HG03159 (cell line): ENCODE results near the gene ELAPOR2.
"Not testable (repeated sequence)": the region's sequence is repeated elsewhere in the genome, so short reads cannot be mapped to it uniquely, and the experiment has no call there.

Source experiments
- ATAC-seq: cut with Tn5 transposase; IDR thresholded peaks from one replicate; pipeline ENCODE4 v1.9.1; 2021; ENCODE audit warnings: mild to moderate bottlenecking, moderate library complexity; ENCODE audit not compliant: unreplicated experiment

The ELAPOR2 gene, protein sequence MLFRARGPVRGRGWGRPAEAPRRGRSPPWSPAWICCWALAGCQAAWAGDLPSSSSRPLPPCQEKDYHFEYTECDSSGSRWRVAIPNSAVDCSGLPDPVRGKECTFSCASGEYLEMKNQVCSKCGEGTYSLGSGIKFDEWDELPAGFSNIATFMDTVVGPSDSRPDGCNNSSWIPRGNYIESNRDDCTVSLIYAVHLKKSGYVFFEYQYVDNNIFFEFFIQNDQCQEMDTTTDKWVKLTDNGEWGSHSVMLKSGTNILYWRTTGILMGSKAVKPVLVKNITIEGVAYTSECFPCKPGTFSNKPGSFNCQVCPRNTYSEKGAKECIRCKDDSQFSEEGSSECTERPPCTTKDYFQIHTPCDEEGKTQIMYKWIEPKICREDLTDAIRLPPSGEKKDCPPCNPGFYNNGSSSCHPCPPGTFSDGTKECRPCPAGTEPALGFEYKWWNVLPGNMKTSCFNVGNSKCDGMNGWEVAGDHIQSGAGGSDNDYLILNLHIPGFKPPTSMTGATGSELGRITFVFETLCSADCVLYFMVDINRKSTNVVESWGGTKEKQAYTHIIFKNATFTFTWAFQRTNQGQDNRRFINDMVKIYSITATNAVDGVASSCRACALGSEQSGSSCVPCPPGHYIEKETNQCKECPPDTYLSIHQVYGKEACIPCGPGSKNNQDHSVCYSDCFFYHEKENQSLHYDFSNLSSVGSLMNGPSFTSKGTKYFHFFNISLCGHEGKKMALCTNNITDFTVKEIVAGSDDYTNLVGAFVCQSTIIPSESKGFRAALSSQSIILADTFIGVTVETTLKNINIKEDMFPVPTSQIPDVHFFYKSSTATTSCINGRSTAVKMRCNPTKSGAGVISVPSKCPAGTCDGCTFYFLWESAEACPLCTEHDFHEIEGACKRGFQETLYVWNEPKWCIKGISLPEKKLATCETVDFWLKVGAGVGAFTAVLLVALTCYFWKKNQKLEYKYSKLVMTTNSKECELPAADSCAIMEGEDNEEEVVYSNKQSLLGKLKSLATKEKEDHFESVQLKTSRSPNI

DNA sequence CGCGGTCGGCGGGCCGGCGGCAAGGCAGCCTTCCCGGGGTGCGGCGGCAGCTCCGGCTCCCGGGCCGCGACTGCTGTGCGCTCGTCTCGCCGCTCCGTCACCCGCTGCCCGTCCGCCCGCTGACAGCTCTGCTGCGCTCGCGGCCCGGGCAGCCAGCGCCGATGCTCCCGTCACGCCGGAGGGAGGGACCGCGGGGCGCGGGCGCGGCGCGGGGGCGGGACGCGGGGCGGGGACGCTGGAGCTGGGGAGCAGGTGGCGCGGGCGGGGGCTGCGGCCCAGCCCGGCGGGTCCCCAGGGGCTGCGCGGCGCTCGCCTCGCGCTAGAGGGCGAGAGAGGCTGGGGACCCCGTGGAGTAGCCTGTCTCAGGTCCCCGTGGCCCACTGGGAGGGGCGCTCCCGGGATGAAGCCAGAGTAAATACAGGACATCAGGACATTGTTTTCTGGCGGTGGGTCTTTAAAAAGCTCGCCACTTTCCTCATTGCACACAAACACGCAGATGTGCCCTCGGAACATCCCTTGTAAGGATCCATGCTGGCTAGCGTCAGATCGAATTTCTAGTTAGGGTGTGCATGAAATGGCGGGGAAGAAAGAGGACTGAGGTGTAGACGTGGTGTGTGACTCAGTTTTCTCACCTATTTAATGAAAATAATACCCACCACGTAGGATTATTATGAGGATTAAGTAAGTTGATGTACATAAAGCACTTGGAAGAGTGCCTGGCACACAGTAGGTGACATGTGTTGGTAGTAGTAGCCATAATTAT, at the start of gene ELAPOR2:
TSS of gene ELAPOR2 (minus strand) at position 130 of the 763 bp plus-strand sequence. CDS start 141 bp downstream, outside the sequence.
- ATAC-seq = peak; percentile 94

DNA sequence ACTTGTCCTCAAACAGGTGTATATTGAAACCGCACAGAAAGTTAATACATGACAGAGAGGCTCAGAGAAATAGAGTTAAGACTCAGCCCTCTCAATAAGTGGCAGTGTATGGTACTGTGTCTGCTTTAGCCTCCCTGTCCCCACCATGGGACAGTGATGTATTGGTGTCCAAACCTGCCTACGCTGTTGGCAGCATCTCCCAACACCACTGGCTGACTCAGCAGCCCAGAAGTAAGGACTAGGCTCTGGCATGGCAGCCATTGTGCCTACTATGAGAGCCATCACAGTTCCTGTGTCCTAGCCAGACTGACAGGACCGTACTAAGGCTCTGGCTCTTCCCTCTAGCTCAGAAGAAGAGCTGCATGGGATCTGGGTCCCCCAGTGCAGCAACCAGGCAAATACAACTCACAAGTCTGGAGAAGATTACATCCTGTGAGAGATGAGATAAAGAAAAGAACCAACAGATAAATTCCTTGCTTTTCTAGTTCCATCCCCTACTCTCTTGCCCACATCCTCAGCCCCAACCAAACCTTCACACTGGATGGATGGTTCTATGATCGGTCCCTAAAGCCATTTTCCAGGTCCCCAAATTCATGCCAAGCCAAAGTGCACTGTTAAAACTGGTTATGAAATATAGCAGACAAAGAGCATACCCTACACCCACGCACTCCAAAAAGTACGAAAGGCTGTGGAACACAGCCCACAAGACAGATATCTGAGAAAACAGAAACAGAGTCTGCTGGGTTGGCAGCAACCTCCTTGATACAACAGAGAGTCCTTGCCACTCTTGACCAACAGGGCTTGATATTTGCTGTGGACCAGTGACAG, 48.7 kb upstream of the ELAPOR2 start:
- no peak for ATAC-seq

DNA sequence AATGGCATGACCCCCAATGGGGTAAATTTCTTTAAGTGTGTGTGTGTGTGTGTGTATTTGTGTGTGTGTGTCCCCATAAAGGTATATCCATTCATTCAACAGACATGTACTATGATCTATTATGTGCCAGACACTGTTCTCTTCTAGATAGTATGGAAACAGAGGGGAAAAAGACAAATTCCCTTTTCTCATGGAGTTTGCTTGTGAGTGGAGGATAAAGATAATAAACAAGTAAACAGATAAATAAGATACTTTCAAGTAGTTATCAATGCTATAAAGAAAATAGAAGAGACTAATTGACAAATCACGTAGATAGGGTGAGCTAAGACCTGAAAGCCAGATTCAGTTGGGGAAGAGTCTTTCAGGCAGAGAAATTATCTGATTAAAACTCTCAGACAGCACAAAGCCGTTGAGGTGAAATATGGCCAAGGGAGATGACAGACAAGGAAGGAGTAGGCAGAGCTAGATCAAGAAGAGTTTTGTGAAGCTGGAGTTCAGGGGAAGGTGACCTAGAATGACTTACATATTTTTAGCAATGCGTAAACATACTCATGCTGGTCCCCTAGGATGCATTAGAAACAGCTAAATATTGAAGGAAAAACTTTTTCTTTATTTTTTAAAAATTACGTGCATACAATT, 47.6 kb upstream of the ELAPOR2 start:
- ATAC-seq = no peak

DNA sequence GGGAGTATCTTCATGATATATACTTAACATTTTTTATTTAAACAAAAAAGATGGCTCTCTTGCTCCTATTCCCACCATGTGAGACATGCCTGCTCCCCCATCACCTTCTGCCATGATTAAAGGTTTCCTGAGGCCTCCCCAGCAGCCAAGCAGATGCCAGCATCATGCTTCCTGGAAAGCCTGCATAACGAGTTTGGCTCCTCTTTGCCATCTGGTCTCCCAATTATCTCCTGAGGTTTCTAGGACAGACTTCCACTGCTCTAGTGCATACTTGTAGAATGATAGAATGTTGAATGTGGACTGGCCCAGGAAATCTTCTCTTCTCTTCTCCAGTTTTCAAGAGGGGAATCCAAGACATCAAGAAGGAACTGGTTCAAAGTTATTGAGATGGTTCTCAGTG, 45.9 kb upstream of the ELAPOR2 start:
- ATAC-seq = no peak

DNA sequence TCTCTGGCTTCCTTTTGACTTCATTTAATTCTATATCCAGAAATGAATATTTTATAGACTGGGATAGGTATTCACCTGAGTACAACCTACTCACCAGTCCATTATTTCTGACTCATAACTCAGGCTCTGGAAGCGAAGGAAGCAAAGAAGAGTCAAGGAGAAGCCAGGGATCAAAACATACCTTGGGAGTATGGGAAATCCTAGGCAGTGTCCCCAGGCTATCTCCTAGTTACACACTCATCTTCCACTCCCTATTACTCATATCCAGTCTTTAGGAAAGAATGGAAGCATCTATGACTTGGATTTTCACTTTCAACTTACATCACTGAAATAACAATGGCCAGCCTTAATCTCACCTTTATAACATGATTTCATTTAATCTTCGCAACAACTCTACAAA, 40.9 kb upstream of the ELAPOR2 start:
- no peak for ATAC-seq

DNA sequence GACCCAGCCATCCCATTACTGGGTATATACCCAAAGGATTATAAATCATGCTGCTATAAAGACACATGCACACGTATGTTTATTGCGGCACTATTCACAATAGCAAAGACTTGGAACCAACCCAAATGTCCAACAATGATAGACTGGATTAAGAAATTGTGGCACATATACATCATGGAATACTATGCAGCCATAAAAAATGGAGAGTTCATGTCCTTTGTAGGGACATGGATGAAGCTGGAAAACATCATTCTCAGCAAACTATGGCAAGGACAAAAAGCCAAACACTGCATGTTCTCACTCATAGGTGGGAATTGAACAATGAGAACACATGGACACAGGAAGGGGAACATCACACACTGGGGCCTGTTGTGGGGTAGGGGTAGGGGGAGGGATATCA, 37.9 kb upstream of the ELAPOR2 start:
- not testable (repeated sequence) for ATAC-seq

DNA sequence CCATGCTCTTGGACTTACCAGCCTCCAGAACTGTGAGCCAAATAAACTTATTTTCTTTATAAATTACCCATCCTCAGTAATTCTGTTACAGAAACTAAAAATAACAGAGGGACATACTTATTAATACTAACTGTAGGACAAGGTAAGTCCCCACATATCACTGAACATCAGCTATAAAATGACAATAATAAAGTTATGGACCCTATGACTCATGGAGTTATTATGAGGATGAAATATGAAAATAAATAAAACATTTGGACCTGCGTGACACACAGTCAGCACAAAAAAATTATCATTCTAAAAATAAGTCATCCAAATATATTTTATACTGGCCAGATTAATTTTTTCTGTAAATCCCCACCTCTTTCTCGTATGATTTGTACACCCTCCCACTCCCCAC, 34.9 kb upstream of the ELAPOR2 start:
- no peak for ATAC-seq

DNA sequence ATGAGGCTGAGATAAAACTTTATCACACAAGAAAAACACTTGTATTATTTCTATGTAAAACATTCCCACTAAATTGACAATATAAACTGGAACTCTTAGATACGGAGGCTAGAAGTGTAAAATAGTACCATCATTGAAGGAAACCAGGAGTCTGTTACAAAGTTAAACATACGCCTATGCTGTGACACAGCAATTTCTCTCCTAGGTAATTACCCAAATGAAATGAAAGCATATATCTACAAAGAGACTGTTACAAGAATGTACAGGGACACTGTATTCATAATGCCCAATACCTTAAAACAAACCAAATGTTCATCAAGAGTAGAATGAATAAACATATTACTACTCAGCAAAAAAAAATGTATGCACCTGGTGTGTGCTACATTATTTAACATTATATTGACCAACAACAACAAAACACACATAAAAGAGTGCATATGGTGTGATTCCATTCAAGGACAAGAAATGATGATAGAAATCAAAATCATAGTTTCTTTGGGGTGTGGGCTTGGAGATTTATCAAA, 33.2 kb upstream of the ELAPOR2 start:
- ATAC-seq = no peak

DNA sequence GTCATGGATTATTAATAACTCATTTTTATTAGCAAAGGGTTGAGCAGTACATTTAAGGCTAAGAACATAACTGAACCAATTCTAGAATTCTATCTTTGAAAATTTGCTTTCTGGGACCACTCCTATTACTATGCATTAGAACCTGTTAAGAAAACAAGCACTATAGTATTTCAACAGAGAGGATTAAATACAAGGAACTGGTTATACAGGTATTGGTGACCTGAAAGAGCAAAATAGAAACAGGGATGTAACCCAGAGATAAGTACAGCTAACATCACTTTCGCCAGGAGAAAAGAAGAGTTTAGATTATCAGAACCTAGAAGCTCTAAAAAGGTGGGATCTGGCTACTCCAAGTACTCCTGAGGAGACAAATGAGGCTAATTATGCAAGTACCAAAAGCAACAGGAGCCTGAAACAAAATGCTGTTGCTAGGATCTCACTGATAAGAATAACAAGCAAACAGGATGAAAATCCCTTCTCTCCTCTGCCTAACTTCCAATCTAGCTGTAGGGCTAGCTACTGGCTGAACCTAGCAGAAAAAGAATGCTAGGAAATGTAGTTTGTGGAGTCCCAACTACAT, 32.1 kb upstream of the ELAPOR2 start:
- no peak for ATAC-seq

DNA sequence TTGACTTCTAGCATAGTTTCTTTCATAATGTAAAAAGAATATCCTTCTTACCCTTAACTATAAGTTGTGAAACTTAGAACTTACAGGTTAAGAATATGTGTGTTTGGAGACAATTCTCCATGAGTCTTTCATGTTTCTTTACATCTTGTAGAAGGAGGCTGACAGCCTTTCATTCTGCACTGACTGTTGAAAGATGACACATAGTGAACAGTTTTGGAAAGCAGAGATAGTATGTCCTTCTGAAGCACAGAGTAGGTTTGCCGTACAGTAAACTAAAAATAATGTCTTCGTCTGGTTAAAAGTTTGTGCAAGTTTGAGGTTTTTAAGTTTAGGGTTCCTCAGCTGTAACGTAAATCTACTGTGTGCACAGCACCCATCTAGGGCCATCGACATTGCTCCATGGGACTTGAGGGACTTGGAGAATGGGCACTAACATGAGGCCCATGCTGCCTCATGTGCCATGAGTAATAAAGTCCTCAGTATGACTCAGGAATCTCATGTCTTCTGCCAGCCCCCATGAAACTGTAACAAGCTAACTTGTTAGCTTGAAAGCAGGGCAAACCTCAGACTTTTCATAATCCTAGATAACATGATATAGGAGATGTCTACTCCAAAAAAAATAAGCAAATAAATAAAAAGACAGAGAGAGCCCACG, 24.5 kb upstream of the ELAPOR2 start:
- no peak for ATAC-seq

DNA sequence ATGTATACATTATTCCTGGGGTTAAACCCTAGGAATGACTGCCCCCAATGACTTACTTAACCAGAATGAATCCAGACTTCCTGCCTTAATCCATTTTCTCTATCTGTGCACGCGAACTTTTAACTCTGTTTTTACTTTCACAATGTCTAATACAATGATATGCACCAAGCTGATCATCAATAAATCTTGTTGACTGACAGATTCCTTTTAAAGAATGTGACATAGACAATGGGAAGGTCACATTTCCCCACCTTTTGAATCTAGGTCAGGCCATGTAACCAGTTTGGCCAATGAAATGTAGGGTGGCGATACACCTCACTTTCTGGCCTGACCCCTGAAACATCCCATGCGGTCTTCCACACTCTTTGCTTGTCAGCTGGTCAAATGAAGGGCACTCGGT, 23.2 kb upstream of the ELAPOR2 start:
- ATAC-seq = no peak

DNA sequence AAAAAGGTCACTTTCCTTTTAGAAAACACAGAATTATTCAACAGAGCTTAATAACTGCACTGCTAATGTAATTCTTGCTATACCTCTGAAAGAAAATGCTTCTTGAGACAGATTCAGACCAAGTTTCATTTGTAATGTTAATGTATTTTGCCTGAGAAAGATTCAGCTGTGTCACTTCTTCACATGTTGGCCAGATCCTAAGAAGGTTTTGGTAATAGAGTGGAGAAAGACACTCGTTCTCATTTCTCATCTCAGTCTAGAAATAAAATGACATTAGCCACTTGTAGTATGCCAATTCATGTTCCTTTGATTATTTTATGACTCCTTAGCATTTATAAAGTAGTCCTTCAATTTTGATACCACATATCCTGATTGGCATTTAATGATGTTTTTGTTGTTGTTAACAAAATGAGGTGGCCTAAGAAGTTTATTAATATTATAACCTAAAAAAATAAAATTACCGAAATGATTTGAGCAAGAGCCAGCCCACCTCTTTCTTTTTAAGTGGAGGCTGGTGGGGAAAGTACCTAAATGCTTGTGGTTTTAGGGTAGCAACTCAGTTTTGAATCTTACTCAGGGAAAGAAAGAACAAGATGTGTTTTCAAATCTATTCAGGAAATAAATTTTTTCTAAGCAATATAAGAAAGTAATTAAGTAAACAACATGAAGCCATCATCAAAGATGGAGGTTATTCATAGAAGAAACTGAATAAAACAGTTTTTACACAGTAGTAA, 16.4 kb upstream of the ELAPOR2 start:
- ATAC-seq = no peak

DNA sequence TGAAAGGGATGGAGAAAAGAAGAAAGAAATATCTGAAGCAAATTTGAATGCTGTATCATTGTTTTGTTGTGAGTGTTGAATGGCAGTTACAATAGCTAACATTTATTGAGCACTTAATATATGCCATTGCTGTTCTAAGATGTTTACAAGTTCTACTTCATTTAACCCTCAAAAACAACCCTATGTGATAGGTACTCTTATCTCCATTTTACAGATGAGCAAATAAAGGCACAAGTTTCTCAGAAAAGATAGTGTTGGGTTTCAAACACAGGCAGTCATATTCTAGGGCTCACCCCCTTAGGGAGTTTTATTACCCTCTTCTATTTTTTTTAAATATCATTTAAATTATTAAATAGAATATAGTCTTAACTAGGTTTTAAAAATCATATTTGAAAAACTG, 8.3 kb upstream of the ELAPOR2 start:
- no peak for ATAC-seq

DNA sequence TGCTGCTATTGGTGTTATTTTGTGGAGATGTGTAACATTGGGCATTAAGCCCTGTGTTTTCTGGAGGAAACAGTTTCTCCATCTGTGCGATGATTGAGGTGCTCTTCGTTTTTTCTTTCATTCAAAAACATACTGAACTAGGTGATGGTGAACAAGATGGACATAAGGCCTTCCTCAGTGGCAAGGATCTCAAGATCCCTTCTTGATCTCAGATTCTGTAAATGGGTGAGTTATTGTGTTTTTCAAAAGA, 759 bp upstream of the ELAPOR2 start:
- no peak for ATAC-seq

DNA sequence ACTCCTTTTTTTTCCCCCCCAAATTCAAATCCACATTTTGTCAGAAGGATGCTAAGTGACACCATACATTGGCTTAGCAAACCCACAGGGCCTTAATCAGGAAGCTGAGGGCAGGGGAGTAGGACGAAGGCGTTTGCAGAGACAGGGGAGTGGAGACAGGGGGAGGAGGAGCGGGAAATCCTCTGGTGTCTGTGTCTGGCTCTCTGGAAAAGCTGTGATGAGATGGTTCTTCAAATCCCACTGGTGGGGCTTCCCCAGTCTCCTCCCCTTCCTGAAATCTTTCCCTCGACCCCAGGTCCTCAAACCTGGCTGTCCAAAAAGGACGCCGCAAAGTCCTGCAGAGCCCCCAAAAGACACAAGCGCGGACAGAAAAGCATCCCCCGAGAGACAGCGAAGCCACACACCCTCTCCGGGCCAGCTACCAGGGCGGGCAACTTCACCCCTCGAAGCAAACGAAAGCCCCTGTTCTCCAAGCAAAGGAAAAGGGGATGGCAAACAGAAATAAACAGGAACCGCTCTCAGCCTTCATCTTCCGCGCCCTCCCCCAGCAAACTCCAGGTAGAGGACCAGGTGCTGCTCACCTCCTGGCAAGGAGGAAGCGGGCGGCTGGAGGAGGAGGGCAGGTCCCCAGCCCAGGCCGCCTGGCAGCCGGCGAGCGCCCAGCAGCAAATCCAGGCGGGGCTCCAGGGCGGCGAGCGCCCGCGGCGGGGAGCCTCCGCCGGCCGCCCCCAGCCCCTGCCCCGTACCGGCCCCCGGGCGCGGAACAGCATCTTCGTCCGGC, 520 bp downstream of the ELAPOR2 start:
- peak; percentile 43 for ATAC-seq

DNA sequence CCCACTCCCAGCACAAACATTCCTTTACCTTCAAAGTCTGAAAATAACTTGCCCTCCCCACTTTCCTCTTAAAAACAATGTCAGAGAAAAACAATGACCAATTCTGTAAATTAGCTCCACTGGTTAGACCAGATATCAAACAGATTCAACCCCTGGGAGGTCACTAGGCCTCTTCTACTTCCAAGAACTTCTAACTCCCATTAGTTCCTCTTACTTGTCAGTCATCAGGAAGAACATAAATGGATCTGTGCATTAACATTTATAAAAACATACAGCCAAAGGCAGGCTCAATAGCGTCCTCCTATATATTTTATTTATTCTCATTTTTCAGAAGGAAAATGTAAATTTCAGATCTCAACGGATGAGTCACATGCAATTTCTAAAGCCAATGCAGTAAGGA, 2.2 kb downstream of the ELAPOR2 start:
- no peak for ATAC-seq

DNA sequence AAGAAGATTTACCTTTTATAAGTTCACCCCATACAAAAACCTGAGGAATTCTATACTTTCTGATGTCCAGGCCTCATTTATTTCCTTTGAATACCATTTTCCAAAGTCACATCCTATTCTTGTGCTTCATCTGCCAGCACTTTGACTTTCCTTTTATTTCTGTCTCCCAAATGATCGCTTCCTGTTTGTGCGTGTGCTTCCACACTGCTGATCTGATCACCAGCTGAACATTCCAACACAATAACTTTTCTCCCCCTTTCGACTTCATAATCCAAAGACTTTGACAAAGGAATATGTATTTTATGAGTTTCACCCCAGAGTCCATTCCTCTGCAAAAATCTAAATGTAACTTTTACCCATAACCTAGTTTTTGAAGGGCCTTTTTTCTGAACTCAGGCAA, 3.1 kb downstream of the ELAPOR2 start:
- ATAC-seq = no peak
